ENCODE data around the gene REELD1. TPM values are rescaled to one million over a fixed set of nuclear protein-coding genes. Genes with fewer than 3 reads are reported as not detected.

Gene REELD1
- total and polyA plus RNA-seq, 10 of the 15 experiments (the other 5 are each of a cell fraction or from before 2014, with no cell fraction given) = 0.11 to 3.9 (median 0.62) TPM

DNA sequence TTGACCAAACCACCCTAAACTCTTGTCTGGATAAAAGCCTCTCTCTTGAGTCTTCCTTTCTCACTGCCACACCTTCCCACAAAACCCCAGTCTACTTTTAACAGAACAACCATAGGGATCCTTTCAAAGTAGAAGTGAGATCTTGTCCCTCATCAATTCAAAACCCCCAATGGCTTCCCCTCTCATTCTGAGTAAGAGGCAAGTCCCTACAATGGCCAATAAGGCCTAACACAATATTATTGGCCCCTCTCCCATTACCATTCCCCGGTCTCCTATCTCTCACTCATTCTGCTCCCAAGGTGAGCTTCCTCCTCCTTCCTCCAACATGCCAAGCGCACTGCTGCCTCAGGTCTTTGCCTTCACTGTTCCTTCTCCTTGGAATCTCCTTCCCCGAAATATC is 57.1 kb downstream of the REELD1 start (continued):
- TF ChIP-seq, protein P1, sequence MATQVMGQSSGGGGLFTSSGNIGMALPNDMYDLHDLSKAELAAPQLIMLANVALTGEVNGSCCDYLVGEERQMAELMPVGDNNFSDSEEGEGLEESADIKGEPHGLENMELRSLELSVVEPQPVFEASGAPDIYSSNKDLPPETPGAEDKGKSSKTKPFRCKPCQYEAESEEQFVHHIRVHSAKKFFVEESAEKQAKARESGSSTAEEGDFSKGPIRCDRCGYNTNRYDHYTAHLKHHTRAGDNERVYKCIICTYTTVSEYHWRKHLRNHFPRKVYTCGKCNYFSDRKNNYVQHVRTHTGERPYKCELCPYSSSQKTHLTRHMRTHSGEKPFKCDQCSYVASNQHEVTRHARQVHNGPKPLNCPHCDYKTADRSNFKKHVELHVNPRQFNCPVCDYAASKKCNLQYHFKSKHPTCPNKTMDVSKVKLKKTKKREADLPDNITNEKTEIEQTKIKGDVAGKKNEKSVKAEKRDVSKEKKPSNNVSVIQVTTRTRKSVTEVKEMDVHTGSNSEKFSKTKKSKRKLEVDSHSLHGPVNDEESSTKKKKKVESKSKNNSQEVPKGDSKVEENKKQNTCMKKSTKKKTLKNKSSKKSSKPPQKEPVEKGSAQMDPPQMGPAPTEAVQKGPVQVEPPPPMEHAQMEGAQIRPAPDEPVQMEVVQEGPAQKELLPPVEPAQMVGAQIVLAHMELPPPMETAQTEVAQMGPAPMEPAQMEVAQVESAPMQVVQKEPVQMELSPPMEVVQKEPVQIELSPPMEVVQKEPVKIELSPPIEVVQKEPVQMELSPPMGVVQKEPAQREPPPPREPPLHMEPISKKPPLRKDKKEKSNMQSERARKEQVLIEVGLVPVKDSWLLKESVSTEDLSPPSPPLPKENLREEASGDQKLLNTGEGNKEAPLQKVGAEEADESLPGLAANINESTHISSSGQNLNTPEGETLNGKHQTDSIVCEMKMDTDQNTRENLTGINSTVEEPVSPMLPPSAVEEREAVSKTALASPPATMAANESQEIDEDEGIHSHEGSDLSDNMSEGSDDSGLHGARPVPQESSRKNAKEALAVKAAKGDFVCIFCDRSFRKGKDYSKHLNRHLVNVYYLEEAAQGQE (IDR thresholded peaks at IDR 0.05; ENCODE audit: low read depth, low read length) = 0 out of 2 replicates have a peak, but pooled peaks have one; percentile 28
- TF ChIP-seq ESRRA (IDR thresholded peaks at IDR 0.05; ENCODE audit: low read length) = no peak
- no peak for TF ChIP-seq SMC3 (IDR thresholded peaks at IDR 0.05; ENCODE audit: borderline replicate concordance, low read length)
- TF ChIP-seq, protein P2, sequence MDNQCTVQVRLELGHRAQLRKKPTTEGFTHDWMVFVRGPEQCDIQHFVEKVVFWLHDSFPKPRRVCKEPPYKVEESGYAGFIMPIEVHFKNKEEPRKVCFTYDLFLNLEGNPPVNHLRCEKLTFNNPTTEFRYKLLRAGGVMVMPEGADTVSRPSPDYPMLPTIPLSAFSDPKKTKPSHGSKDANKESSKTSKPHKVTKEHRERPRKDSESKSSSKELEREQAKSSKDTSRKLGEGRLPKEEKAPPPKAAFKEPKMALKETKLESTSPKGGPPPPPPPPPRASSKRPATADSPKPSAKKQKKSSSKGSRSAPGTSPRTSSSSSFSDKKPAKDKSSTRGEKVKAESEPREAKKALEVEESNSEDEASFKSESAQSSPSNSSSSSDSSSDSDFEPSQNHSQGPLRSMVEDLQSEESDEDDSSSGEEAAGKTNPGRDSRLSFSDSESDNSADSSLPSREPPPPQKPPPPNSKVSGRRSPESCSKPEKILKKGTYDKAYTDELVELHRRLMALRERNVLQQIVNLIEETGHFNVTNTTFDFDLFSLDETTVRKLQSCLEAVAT (IDR thresholded peaks at IDR 0.05) = peak; percentile 72
- TF ChIP-seq ETV6 (conservative IDR thresholded peaks at IDR 0.05 in 1 of 2, IDR thresholded peaks at IDR 0.05 in 1 of 2; ENCODE audit: borderline replicate concordance in 1 of 2, low read depth in 1 of 2) = peak in 1 of 2 experiments; percentile 67; a peak in 1 of 4 replicates
- no peak for TF ChIP-seq SUZ12 (IDR thresholded peaks at IDR 0.05; ENCODE audit: unreplicated experiment)
- TF ChIP-seq, protein P3, sequence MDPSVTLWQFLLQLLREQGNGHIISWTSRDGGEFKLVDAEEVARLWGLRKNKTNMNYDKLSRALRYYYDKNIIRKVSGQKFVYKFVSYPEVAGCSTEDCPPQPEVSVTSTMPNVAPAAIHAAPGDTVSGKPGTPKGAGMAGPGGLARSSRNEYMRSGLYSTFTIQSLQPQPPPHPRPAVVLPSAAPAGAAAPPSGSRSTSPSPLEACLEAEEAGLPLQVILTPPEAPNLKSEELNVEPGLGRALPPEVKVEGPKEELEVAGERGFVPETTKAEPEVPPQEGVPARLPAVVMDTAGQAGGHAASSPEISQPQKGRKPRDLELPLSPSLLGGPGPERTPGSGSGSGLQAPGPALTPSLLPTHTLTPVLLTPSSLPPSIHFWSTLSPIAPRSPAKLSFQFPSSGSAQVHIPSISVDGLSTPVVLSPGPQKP (IDR thresholded peaks at IDR 0.05; ENCODE audit: low read depth, low read length) = no peak
- TF ChIP-seq ZNF274 (IDR thresholded peaks at IDR 0.05; ENCODE audit: insufficient read depth, insufficient read length) = no peak
- TF ChIP-seq BCL11A (IDR thresholded peaks at IDR 0.05; ENCODE audit: low read depth, low read length) = peak; percentile 93
- TF ChIP-seq ZNF384 (IDR thresholded peaks at IDR 0.05; ENCODE audit: borderline replicate concordance, low read depth, low read length) = no peak
- TF ChIP-seq SMAD1 (IDR thresholded peaks at IDR 0.05; ENCODE audit: low read depth, partially characterized antibody) = no peak
- TF ChIP-seq, protein P4, sequence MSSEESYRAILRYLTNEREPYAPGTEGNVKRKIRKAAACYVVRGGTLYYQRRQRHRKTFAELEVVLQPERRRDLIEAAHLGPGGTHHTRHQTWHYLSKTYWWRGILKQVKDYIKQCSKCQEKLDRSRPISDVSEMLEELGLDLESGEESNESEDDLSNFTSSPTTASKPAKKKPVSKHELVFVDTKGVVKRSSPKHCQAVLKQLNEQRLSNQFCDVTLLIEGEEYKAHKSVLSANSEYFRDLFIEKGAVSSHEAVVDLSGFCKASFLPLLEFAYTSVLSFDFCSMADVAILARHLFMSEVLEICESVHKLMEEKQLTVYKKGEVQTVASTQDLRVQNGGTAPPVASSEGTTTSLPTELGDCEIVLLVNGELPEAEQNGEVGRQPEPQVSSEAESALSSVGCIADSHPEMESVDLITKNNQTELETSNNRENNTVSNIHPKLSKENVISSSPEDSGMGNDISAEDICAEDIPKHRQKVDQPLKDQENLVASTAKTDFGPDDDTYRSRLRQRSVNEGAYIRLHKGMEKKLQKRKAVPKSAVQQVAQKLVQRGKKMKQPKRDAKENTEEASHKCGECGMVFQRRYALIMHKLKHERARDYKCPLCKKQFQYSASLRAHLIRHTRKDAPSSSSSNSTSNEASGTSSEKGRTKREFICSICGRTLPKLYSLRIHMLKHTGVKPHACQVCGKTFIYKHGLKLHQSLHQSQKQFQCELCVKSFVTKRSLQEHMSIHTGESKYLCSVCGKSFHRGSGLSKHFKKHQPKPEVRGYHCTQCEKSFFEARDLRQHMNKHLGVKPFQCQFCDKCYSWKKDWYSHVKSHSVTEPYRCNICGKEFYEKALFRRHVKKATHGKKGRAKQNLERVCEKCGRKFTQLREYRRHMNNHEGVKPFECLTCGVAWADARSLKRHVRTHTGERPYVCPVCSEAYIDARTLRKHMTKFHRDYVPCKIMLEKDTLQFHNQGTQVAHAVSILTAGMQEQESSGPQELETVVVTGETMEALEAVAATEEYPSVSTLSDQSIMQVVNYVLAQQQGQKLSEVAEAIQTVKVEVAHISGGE (CRISPR knock-in tag; IDR thresholded peaks at IDR 0.05) = no peak
- no peak for TF ChIP-seq SREBF1 (IDR thresholded peaks at IDR 0.05; ENCODE audit: low read length)
- no peak for TF ChIP-seq YBX1 (IDR thresholded peaks at IDR 0.05)
- TF ChIP-seq, protein P5, sequence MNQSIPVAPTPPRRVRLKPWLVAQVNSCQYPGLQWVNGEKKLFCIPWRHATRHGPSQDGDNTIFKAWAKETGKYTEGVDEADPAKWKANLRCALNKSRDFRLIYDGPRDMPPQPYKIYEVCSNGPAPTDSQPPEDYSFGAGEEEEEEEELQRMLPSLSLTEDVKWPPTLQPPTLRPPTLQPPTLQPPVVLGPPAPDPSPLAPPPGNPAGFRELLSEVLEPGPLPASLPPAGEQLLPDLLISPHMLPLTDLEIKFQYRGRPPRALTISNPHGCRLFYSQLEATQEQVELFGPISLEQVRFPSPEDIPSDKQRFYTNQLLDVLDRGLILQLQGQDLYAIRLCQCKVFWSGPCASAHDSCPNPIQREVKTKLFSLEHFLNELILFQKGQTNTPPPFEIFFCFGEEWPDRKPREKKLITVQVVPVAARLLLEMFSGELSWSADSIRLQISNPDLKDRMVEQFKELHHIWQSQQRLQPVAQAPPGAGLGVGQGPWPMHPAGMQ (IDR thresholded peaks at IDR 0.05; ENCODE audit: borderline replicate concordance) = no peak
- no peak for TF ChIP-seq MYC (IDR thresholded peaks at IDR 0.05; ENCODE audit: insufficient read depth, insufficient read length, insufficient replicate concordance, low read length, severe bottlenecking)
- TF ChIP-seq, protein P6, sequence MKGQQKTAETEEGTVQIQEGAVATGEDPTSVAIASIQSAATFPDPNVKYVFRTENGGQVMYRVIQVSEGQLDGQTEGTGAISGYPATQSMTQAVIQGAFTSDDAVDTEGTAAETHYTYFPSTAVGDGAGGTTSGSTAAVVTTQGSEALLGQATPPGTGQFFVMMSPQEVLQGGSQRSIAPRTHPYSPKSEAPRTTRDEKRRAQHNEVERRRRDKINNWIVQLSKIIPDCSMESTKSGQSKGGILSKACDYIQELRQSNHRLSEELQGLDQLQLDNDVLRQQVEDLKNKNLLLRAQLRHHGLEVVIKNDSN (IDR thresholded peaks at IDR 0.05; ENCODE audit: borderline replicate concordance, extremely low read length, insufficient read depth, low read depth, low read length) = no peak
- TF ChIP-seq ZNF207 (IDR thresholded peaks at IDR 0.05; ENCODE audit: borderline replicate concordance) = no peak
